Natural killer cell (primary cell): ENCODE results near the gene ZNF860. TPM values are rescaled to one million over a fixed set of nuclear protein-coding genes. Genes with fewer than 3 reads are reported as not detected.
A peak's percentile ranks its signal among the peaks of the same experiment; 100 is the strongest.

Source experiments
- ATAC-seq, 3 donors: fragments of 150-1000 bp in 2 of 3; fragments of 200-7000 bp in 1 of 3; cut with Tn5 transposase; 1 replicate in 1 of 3; 2 replicates in 2 of 3; pipeline ENCODE4 v1.10.0; 2021; ENCODE audit warnings: mild to moderate bottlenecking in 2 of 3, moderate library complexity in 2 of 3
- DNase-seq, 2 donors: peaks; one replicate each; pipeline versions ENCODE4 v3.0.0 to v3.0.0-alpha.2; 2013 to 2021; ENCODE audit warnings: mixed read lengths in 1 of 2
- H3K27ac ChIP-seq: one replicate; pipeline ENCODE4 v1.5.1; 2013; ENCODE audit warnings: mild to moderate bottlenecking, low read length
- H3K27me3 ChIP-seq: one replicate; pipeline ENCODE4 v1.6.1; 2013; ENCODE audit warnings: low read length; ENCODE audit not compliant: control insufficient read depth, insufficient read depth
- H3K36me3 ChIP-seq: one replicate; pipeline ENCODE4 v1.6.1; 2013; ENCODE audit warnings: low read length; ENCODE audit not compliant: control insufficient read depth, insufficient read depth
- H3K4me1 ChIP-seq: one replicate; pipeline ENCODE4 v1.6.1; 2013; ENCODE audit warnings: low read length; ENCODE audit not compliant: control insufficient read depth, insufficient read depth
- H3K4me3 ChIP-seq: one replicate; pipeline ENCODE4 v1.5.1; 2013; ENCODE audit warnings: low read length
- H3K9me3 ChIP-seq: one replicate; pipeline ENCODE4 v1.6.1; 2013; ENCODE audit warnings: low read length; ENCODE audit not compliant: control insufficient read depth, insufficient read depth
- H3K27ac Mint-ChIP-seq, 2 donors: one replicate each; pipeline ENCODE4 v1.8.0; 2022; ENCODE audit warnings: mild to moderate bottlenecking in 2 of 2, mixed read lengths in 2 of 2, moderate library complexity in 1 of 2
- H3K27me3 Mint-ChIP-seq, 2 donors: one replicate each; pipeline ENCODE4 v1.8.0; 2022; ENCODE audit warnings: low read depth in 2 of 2, mixed read lengths in 2 of 2
- H3K36me3 Mint-ChIP-seq: one replicate; pipeline ENCODE4 v1.8.0; 2022; ENCODE audit warnings: mixed read lengths
- H3K4me1 Mint-ChIP-seq, 2 donors: one replicate each; pipeline ENCODE4 v1.8.0; 2022; ENCODE audit warnings: mixed read lengths in 2 of 2
- H3K4me3 Mint-ChIP-seq: one replicate; pipeline ENCODE4 v1.8.0; 2022; ENCODE audit warnings: mild to moderate bottlenecking, moderate library complexity, mixed read lengths
- H3K9me3 Mint-ChIP-seq, 2 donors: one replicate each; pipeline ENCODE4 v1.8.0; 2022; ENCODE audit warnings: mixed read lengths in 2 of 2
- CTCF ChIP-seq: fragments of 200-600 bp; IDR thresholded peaks from one replicate; pipeline ENCODE4 v1.8.0; 2022; ENCODE audit warnings: antibody characterized with exemption
- WGBS: methylation state at CpG from one replicate; pipeline ENCODE4 v1.1.7; 2013; ENCODE audit warnings: missing lambda C conversion rate; ENCODE audit not compliant: insufficient coverage; 5-methylcytosine and 5-hydroxymethylcytosine counted together
- intact Hi-C: fragments of 100-400 bp; cut with micrococcal nuclease; formaldehyde crosslinking; loops from one replicate; pipeline ENCODE4 v1.14.2; 2022
- total RNA-seq, 4 donors: library from RNA; stranded (reverse); fragments of 120-200 nt in 1 of 4; gene quantifications; one replicate each; pipeline versions ENCODE4 v1.2.3 to v1.2.4, GENCODE V29; 2013 to 2022

Gene ZNF860
- total RNA-seq, 3 donors from 2014 or later (not counting 1 experiment from before 2014, with no cell fraction given) = 0.10 TPM; not detected in 2

GRCh38 chr3:31958701-31959152 is 22.8 kb upstream of the ZNF860 start:
- intact Hi-C loops = no loop called here

DNA sequence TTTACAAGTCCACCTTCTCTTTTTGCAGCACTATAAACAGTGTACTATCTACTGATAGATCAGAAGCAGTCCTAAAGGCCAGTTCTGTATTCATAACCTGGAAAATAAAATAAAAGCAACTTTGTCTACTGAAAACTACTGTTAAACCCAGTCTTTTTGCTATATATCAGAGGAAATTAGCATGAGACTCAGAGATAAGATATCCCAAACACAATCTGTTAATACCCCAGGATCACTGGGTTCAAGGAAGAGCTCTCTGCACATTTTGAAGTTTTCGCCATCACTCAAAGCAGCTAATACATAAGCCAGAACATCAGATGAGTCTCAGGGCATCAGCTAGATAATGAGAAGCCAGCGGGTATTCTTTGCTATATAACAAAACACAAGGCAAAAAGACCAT is 22.3 kb upstream of the ZNF860 start:
- no peak overlapping the region for H3K4me3 ChIP-seq
- Mint-ChIP-seq H3K9me3 (peaks cover 2% of the 10 kb centered on the region in 2 donors), H3K4me1 (peaks cover 0 to 4% of the 10 kb centered on the region in 2 donors), H3K36me3 (no peaks in the 10 kb centered on the region), H3K4me3 (no peak overlapping the region), H3K27me3 (peaks cover 12 to 24% of the 10 kb centered on the region in 2 donors), H3K27ac (no peak overlapping the region)
- intact Hi-C loops = no loop called here
- TF ChIP-seq CTCF = no peak
- DNase-seq (no peak), ATAC-seq (no peak)
- 88% methylated on average over 2 of the region's 2 CpGs for WGBS
- no peak overlapping the region for H3K27ac ChIP-seq
- no peaks in the 10 kb centered on the region for H3K4me1 ChIP-seq
- H3K36me3 ChIP-seq = no peaks in the 10 kb centered on the region
- peaks cover 5% of the 10 kb centered on the region for H3K9me3 ChIP-seq
- H3K27me3 ChIP-seq = no peaks in the 10 kb centered on the region

More at GRCh38 chr3:31958701-31959152, 22.8 kb upstream of the ZNF860 start:
- peaks cover 2% of the 10 kb centered on the region in 2 donors for H3K9me3 Mint-ChIP-seq
- no peak for DNase-seq
- no peak overlapping the region for H3K27ac ChIP-seq
- no peaks in the 10 kb centered on the region for H3K27me3 ChIP-seq
- peaks cover 5% of the 10 kb centered on the region for H3K9me3 ChIP-seq
- H3K36me3 ChIP-seq = no peaks in the 10 kb centered on the region
- H3K4me1 Mint-ChIP-seq = peaks cover 0 to 4% of the 10 kb centered on the region in 2 donors
- no peak overlapping the region for H3K4me3 ChIP-seq
- peaks cover 12 to 21% of the 10 kb centered on the region in 2 donors for H3K27me3 Mint-ChIP-seq
- no peak for ATAC-seq
- no peak for TF ChIP-seq CTCF
- no peak overlapping the region for H3K27ac Mint-ChIP-seq
- no peak overlapping the region for H3K4me3 Mint-ChIP-seq
- no peaks in the 10 kb centered on the region for H3K4me1 ChIP-seq
- WGBS = 99% methylated on average over 3 of the region's 3 CpGs
- no peaks in the 10 kb centered on the region for H3K36me3 Mint-ChIP-seq

GRCh38 chr3:31959951-31960792 is 21.4 kb upstream of the ZNF860 start:
- no peaks in the 10 kb centered on the region for H3K27me3 ChIP-seq
- Mint-ChIP-seq H3K4me3 (no peak overlapping the region), H3K4me1 (peaks cover 0 to 4% of the 10 kb centered on the region in 2 donors), H3K9me3 (peaks cover 2% of the 10 kb centered on the region in 2 donors), H3K27me3 (peaks cover 9 to 19% of the 10 kb centered on the region in 2 donors), H3K36me3 (no peaks in the 10 kb centered on the region), H3K27ac (no peak overlapping the region)
- no peaks in the 10 kb centered on the region for H3K4me1 ChIP-seq
- ATAC-seq (no peak), DNase-seq (no peak)
- peaks cover 5% of the 10 kb centered on the region for H3K9me3 ChIP-seq
- intact Hi-C loops = no loop called here
- WGBS = 77% methylated on average over 7 of the region's 7 CpGs
- no peaks in the 10 kb centered on the region for H3K36me3 ChIP-seq
- no peak overlapping the region for H3K4me3 ChIP-seq
- no peak for TF ChIP-seq CTCF
- peak overlapping the region; percentile 1 for H3K27ac ChIP-seq
